Right kidney (tissue), 1 donor: ENCODE results near the gene CDCA8.
"Not testable (repeated sequence)": the region's sequence is repeated elsewhere in the genome, so short reads cannot be mapped to it uniquely, and the experiment has no call there.

ENCODE experiments used
- DNase-seq: peaks from one replicate; pipeline ENCODE4 v3.0.0-alpha.2; 2016

The CDCA8 gene

DNA sequence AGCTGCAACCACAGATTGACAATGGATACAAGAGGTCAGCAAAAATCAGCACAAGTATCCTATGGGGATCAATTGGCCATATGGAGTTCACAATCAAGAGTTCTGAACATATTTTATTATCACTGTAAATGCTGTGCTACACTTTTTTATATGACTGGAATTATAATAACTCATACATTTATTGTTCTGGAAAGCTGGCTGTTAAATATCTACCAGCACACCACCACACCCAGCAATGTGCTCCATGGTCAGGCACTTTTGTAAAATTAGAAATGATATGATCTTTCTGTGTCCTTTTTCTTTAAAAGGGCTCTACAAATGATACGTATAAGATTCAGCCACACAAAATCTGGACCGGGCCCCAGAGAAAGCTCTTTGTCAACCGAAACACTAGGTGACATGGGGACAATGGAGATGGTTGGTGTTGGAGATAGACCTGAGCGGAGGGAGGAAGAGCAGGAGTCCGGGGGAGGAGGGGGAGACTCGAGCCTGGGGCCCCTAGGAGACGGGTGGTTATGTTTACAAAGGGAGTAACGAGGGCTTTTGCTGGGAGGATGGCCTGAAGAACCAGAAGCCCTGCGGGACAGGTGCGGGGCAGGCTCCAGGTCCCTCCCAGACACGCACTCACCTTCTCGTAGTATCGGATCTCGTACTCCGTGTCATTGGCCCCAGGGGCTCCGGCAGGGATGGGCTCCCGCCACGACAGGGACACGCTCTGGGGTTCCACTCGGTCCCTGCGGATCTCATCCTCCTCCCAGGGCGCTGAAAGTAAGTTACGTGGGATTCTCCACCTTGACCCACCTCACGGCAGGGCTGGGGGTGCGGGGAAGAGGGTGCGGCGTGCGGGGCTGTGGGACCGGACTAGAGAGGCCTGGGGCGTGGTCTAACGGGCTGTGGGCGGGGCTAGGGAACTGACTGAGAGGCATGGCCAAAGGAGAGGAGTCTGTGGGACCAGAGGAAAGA, 42.6 kb downstream of the CDCA8 start:
- no peak for DNase-seq

GRCh38 chr1:37737975-37738374, 45.7 kb downstream of the CDCA8 start:
- DNase-seq: not testable (repeated sequence)

- not testable (repeated sequence) for DNase-seq
Measured at GRCh38 chr1:37738619-37739018, 46.3 kb downstream of the CDCA8 start.

GRCh38 chr1:37739222-37739621, 46.9 kb downstream of the CDCA8 start:
- no peak for DNase-seq

- DNase-seq: no peak
Measured at GRCh38 chr1:37741130-37741529, 48.8 kb downstream of the CDCA8 start.

DNA sequence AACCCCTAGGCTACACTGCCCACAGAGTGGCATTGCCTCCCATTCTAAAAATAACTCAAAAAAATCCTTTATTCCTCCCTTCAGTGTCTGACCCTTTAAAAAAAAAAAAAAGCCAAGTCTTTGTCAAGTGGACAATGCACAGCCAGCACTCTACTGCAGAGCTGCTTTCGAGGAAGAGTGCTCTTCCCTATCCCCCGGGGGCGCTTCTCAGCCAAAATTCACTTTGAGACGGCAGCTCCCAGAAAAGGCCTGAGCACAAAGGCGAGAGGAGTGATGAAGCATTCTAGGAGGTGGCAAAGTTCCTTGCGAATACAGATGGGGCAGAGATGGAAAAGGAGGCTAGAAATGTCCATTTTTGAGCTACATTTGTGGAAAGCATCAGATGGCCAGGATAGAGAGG, 49.3 kb downstream of the CDCA8 start:
- DNase-seq: no peak

DNA sequence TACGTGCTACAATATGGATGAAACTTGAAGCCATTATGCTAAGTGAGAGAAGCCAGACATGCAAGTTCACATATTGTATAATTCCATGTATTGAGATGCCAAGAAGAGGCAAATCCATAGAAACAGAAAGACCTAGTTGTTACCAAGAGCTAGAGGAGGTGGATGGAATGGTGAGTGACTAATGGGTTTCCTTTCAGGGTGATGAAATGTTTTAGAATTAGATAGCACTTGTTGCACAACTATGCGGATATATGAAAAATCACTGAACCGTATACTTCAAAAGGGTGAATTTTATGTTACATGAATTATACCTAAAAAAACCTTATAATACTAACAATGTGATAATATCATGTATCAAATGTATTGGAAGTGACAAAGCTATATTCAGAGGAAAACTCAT, 54.5 kb downstream of the CDCA8 start:
- no peak for DNase-seq

DNA sequence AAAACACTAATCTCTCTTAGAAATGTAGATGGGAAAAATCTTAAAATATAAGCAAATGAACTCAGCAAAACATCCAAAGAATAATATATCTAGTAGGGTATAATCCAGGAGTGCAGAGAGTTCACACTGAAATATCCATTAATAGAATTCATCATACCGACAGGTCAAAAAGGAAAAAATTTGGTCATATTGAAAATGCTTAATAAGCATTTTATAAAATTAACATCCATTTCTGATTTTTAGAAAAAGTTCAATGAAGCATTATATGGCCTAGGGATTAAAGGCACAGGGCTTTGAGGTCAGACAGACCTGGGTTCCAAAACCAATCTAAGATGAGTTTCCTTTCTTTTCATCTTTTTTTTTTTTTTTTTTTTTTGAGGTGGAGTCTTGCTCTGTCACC, 56.2 kb downstream of the CDCA8 start:
- no peak for DNase-seq

DNA sequence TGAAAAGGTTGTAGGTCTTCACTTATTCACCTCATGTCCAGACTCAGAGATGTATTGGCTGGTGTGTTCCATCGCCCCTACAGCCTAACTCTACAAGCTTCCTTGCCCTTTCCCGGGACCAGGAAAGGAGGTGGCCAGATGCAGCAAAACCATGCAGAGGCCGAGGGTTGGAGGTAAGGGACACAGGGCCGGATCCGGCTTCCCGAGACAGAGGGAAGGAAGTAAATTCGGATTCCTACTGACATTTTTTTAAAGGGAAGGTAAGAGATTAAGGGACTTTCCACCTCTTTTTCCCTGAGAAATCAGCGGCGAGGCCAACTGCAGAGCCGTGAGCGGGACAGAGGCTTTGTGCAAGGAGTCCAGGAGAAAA, 59.9 kb downstream of the CDCA8 start:
- peak; percentile 7 for DNase-seq

DNA sequence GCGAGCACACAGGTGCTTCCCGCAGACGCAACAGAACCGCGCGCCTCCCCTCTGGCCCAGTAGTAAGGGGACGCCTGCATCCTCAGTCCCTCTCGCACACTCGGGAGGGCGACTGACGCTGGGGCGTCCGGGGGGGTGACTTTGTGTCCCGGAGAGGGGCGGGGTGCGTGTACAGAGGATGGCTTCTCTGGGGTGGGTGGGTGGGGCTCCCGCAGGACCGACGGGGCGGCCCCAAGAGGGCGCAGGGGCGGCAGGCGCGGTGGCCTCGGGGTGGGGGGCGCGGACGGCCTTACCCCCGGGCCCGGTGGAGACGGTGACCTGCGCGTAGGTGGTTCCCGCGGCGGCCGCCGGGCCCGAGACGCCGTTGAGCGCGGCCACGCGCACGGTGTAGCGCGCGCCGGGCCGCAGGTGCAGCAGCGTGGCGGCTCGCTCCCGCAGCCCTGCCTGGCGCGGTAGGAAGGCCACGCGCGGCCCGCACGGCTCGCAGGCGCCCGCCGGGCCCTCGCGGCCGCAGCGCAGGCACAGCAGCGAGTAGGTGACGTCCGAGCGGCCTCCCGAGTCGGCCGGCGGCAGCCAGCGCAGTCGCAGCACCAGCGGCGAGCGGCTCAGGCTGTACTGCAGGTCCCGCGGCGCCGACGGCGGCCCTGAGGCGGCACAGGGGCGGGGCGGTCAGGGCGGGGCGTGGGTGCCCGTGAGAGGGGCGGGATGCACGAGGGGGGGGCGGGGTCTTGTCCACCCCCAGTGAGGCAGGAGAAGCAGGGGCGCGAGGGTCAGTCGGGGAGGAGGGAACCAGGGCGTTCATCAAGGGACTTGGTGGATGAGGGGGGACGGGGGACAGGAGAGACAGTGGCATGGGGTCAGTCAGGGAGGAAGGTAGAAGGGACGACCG, 60.5 kb downstream of the CDCA8 start:
- DNase-seq: no peak

DNA sequence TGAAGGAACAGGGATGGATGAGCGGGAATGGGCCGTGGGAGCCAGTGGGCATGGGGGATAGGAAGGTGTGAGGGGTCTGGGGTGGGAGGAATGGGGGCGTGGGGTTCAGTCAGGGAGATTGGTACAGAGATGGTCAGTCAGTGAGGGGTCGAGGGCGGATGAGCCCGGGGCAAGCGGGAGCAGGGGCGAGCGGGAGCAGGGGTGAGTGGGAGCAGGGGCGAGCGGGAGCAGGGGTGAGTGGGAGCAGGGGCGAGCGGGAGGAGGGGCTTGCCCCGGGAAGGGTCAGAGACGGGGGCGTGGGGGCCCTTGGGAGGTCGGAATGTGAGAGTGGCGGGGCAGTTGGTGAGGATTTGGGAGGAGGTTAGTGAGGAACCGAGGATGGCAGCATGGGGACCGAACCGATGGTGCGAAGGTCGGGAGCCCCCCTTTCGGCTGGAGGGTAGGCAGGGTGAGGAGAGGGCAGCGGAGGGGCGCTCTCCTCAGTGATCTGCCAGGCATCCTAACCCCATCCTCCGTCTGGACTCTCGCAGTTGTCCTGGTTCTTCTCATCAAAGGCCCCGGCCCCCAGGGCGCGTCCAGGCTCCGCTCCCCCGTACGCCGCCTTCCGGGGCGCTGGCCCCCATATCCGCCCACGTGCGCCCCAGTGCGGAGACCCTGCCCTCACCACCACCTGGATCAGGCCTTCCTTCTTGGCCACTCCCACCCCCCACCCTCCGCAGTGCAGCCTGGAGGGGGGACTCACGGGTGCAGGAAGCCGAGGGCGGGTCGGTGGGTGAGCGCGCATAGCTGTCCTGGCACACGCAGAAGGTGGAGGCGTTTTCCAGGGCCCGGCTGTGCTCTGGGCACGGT, 61.4 kb downstream of the CDCA8 start:
- DNase-seq: no peak

GRCh38 chr1:37755290-37755689, 63.0 kb downstream of the CDCA8 start:
- DNase-seq: no peak

DNA sequence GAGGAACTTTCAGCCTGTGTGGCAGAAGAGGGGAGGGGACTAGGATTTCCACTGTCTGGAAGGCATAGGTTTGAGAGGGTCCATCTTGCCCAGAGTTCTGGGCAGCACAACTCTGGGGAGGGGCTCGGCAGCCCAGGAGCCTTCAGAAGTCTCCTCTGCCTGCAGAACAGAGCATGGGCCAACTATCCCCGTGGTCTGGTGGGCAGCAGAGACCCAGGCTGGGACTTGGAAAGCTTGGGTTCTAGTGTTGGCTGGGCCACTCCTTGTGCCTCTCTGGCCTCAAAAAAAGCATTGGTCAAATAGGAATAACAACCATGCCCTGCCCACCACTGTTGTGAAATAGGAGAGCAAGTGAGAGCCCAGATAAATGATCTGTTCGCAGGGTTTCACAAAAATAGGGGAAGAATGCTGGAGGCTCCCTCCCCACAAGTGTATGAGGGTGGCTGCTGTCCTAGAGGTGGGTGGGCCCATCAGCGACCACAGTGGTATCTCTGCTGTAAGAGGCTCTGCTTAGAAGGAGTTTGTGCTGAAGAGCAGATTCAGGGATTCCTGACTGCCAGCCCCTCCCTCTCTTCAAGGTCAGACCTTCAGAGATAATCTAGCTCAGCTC, 63.7 kb downstream of the CDCA8 start:
- DNase-seq: no peak
